Endometrial microvascular endothelial cells (primary cell): ENCODE results near the gene PARD6A. TPM values are rescaled to one million over a fixed set of nuclear protein-coding genes. Genes with fewer than 3 reads are reported as not detected.

Experiments used
- in situ Hi-C: cut with HindIII; loops from 2 replicates; pipeline ENCODE4 v1.10.0; 2017; ENCODE audit warnings: low sequenced_read_pairs, low pct_unique_long_range_greater_than_20kb; ENCODE audit errors: inconsistent ontology term
- total RNA-seq: library from RNA; depleted of rRNA; stranded (reverse); fragments of >200 nt; gene quantifications from one replicate; pipeline ENCODE4 v1.2.3, GENCODE V29; 2015; ENCODE audit errors: inconsistent ontology term

Gene PARD6A
- total RNA-seq, 1 donor from 2014 or later: 2.5 TPM

- in situ Hi-C loops: no loop called here
Observed at GRCh38 chr16:67652578-67653127, 8.1 kb upstream of the PARD6A start.

- in situ Hi-C loops: no loop called here
Observed at GRCh38 chr16:67653128-67653788, 7.5 kb upstream of the PARD6A start.

GRCh38 chr16:67653789-67654402 is 6.9 kb upstream of the PARD6A start:
- in situ Hi-C loops: no loop called here

- in situ Hi-C loops: no loop called here
Observed at GRCh38 chr16:67654403-67654911, 6.3 kb upstream of the PARD6A start.

GRCh38 chr16:67655363-67655762 is 5.4 kb upstream of the PARD6A start:
- in situ Hi-C loops: no loop called here

- in situ Hi-C loops: no loop called here
Observed at GRCh38 chr16:67656344-67657016, 4.3 kb upstream of the PARD6A start.

- in situ Hi-C loops: no loop called here
Observed at GRCh38 chr16:67657017-67657608, 3.6 kb upstream of the PARD6A start.

GRCh38 chr16:67657751-67658518 is 2.8 kb upstream of the PARD6A start:
- in situ Hi-C loops: no loop called here

GRCh38 chr16:67658849-67659674 is 1.7 kb upstream of the PARD6A start:
- in situ Hi-C loops: no loop called here

- in situ Hi-C loops: no loop called here
Observed at GRCh38 chr16:67659675-67660563, 841 bp upstream of the PARD6A start, which contains the start of gene ACD. Gene ACD (minus strand): TSS chr16:67660260. CDS start chr16:67660220, 40 bp downstream.

- in situ Hi-C loops: no loop called here
Observed at GRCh38 chr16:67661101-67661761, 471 bp downstream of the PARD6A start.

GRCh38 chr16:67661886-67662652 is 1.3 kb downstream of the PARD6A start:
- in situ Hi-C loops: no loop called here

- in situ Hi-C loops: no loop called here
Observed at GRCh38 chr16:67662653-67663010, 1.9 kb downstream of the PARD6A start.

- in situ Hi-C loops: no loop called here
Observed at GRCh38 chr16:67663151-67663876, 2.6 kb downstream of the PARD6A start.

- in situ Hi-C loops: no loop called here
Observed at GRCh38 chr16:67663877-67664222, 3.1 kb downstream of the PARD6A start.
